Measurements from ENCODE around the gene DNAJC4.

DNAJC4 gene

DNA sequence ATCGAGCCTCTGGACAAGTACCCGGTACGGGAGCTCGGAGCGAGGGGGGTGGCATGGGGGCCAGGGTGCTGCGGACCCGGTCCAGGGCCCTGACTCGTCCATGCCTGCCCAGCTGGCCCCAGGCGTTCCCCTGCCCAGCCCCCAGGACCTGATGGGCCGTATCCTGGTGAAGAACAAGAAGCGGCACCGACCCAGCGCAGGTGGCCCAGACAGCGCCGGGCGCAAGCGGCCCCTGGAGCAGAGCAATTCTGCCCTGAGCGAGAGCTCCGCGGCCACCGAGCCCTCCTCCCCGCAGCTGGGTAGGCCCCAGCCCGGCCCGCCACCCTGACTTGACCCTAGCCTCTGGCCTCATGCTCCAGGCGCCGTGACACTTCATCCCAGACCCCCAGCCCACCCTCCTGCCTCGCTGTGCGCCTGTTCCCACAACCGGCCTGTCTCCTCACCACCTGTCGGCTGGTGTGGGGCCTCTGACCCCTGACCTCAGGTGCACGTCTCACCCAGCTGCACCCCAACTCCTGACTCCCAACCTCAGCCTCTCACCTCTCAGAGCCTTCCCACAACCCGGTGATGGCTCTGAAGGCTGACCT, 28.7 kb downstream of the DNAJC4 start:
- no peak for DNase-seq

DNA sequence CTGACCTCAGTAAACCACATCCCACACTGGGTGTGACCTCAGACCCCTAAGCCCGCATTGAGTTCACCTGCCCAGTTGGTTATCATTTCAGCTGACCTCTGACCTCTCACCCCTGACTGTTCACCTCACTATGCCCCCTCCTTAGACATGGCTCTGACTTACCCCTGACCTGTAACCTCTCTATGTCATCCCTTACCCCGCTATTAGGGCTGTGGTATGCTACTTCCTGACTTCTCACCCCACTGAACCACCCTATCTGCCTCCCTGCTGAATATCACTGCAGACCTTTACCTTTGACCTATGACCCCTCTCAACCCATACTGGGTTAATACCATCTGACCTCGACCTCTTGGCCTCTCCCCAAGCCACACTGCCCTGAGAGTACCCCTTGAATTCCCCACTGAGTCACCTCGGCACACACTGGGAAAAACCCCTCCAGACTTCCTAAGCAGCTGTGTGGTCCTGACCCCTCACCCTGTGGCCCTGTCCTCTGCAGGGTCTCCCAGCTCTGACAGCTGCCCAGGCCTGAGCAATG, 29.3 kb downstream of the DNAJC4 start:
- DNase-seq = no peak

DNA sequence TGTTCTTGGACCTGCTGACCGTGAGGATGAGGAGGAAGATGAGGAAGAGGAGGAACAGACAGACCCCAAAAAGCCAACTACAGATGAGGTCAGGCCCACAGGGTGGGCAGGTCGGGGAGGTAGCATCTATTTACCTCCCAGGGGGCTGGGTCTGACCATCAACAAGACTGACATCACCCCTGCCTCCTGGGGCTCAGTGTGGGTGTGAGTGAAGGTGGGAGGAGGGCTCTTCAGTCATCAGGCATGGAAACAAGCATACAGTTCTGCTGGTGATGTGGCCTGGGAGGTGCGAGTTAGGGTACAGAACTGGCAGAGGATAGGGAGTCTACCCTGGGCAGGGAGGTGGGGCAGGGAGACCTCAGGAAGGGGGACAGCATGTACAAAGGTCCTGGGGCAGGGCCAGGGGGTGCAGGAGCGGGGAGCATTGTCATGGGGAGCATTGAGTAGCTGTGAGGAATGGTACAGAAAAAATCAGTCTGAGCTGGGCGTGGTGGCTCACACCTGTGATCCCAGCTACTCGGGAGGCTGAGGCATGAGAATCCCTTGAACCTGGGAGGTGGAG, 29.9 kb downstream of the DNAJC4 start:
- DNase-seq = no peak

DNA sequence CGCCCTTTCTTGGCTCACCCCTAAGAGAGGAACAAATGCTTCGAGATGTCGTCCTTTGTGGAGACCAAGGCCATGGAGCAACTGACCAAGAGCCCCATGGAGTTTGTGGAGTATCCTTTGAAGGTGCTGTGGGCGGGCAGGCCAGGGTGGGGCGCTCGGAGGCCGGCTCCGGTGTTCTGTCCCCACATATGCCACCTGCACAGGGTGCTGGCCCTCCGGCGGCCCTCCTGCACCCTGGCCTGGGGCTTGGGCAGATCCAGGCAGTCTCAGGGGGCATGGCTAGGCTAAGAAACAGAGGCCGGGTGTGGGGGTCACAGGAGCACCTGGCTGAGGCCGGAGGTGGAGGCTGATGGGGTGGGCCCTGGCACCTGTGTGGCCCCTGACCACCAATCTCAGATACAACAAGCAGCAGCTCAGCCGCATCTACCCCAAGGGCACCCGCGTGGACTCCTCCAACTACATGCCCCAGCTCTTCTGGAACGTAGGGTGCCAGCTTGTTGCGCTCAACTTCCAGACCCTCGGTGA, 31.3 kb downstream of the DNAJC4 start:
- no peak for DNase-seq

DNA sequence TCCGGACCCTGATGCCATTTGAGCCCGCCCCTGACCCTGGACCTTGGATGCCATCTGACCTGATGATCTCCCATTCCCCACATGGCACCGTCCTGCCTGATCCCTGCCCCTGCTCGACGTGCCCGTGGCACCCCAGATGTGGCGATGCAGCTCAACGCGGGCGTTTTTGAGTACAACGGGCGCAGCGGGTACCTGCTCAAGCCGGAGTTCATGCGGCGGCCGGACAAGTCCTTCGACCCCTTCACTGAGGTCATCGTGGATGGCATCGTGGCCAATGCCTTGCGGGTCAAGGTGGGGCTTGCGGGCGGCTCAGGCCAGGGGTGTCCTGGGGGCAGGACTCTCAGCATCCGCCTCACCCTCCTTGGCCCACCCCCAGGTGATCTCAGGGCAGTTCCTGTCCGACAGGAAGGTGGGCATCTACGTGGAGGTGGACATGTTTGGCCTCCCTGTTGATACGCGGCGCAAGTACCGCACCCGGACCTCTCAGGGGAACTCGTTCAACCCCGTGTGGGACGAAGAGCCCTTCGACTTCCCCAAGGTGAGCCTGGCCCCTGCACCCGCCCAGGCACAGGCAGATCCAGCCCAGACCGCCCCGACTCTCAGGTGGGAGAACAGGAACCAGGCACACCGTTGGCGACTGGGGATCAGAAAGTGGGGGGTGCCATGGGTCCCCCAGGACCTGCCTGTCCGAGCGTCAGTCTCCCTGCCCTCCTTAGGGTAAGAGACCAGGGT, 32.1 kb downstream of the DNAJC4 start:
- no peak for DNase-seq

DNA sequence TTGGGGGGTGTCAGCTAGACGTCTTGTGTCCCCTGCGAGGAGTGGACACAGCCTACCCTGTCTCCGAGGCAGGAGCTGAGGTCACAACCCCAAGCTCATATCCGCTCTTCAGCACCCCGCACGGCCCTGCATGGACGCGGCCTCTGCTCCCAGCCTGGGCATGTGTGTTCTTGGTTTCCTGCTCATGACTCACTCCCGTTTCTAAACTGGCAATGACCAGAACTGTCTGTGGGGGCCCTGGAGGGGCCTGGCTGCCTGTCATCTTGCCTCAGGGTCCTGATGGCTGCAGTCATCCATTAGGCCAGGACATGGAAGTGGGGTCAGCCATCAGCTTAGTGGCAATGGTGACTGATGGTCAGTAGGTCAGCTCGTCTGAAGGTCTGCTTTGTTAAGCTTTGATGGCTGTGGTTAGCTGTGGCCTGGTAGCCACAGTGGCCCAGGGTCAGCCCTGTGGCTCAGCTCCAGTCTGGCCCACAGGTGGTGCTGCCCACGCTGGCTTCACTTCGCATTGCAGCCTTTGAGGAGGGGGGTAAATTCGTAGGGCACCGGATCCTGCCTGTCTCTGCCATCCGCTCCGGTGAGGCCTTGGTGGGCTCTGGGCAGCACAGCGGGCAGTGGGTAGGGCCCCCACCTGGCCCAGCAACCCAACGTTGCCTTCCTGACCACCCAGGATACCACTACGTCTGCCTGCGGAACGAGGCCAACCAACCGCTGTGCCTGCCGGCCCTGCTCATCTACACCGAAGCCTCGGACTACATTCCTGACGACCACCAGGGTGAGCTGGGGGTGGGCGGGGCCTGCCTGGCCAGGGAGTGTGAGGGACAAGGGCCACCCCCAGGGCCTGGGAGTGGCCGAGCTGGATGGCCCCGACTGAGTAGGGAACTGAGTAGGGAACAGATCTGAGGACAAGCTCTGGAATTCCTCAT, 32.9 kb downstream of the DNAJC4 start:
- DNase-seq = peak; percentile 36

DNA sequence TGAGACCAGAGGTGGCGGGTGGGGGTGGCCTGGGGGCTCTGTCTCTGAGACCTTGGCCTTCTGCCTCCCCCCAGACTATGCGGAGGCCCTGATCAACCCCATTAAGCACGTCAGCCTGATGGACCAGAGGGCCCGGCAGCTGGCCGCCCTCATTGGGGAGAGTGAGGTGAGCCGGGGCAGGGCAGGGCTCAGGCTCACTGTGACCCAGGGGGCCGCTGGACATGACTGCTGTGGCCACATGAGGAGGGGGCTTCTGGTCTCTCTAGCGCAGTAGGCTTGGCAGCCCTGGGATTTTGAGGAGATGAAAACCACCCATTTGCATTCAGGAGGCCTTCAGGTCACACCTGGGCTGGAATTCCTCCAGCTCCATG, 33.6 kb downstream of the DNAJC4 start:
- no peak for DNase-seq

DNA sequence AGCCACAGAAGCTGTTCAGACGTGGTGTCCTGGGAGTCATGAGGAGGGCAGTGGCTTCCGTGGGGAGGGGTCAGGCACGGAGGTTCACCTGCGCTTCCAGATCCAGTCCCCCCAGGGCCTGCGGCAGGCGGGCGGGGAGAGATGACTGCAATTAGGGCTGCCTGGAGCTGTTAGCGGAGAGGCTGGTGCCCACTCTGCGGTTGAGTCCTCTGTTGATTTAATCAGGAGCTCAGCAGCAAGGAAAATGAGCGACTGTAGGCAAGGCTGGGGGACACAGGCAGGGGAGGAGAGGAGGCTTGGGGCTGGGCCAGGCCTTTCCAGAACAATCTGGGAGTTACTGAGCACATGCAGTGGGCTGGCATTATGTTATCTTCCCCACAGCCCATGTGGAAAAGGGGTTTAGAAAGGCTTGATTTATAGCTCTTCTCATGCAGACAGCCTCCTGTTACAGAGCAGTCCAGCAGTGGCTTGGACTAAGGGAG, 34.1 kb downstream of the DNAJC4 start:
- no peak for DNase-seq

DNA sequence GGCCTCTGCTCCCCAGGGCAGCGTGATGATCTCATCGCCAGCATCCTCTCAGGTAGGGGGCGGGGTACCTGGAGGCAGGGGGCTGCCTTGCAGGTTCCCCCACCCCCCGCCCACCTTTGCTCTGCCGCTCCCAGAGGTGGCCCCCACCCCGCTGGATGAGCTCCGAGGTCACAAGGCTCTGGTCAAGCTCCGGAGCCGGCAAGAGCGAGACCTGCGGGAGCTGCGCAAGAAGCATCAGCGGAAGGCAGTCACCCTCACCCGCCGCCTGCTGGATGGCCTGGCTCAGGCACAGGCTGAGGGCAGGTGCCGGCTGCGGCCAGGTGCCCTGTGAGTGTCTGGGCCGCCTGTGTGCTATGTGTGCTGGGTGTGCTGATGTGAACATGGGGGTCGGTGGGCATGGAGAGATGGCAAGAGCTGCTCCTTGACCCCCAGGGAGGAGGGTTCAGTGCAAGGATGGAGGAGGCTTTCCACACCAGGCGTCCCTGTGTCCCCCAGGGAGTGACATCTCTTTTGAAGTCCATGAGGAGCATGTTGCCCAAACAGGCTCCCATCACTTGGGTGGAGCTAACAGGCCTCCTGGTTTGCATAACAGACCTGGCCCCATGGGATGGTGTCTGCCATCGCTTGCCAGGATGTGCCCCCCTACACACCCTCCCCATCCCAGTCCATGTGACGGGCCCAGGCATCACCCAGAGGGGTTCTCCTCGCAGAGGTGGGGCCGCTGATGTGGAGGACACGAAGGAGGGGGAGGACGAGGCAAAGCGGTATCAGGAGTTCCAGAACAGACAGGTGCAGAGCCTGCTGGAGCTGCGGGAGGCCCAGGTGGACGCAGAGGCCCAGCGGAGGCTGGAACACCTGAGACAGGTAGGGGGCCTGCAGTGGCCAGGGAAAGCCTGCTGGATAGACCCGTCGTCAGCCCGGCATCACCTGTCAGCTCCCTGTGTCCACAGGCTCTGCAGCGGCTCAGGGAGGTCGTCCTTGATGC, 35.1 kb downstream of the DNAJC4 start:
- no peak for DNase-seq

DNA sequence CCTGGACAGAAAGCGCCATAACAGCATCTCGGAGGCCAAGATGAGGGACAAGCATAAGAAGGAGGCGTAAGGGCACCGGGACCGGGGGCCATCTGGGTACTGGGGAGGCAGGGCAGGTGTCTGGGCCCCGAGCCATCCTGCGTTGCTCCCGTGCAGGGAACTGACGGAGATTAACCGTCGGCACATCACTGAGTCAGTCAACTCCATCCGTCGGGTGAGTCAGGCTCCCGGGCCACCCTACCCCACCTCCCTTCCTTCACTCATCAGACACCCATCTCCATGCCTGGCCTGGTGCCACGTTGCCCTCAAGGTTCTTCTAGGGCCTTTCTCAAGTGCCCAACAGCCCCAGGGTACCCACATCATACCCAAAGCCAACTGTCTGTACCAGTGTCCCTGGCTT, 36.0 kb downstream of the DNAJC4 start:
- DNase-seq = peak; percentile 22

DNA sequence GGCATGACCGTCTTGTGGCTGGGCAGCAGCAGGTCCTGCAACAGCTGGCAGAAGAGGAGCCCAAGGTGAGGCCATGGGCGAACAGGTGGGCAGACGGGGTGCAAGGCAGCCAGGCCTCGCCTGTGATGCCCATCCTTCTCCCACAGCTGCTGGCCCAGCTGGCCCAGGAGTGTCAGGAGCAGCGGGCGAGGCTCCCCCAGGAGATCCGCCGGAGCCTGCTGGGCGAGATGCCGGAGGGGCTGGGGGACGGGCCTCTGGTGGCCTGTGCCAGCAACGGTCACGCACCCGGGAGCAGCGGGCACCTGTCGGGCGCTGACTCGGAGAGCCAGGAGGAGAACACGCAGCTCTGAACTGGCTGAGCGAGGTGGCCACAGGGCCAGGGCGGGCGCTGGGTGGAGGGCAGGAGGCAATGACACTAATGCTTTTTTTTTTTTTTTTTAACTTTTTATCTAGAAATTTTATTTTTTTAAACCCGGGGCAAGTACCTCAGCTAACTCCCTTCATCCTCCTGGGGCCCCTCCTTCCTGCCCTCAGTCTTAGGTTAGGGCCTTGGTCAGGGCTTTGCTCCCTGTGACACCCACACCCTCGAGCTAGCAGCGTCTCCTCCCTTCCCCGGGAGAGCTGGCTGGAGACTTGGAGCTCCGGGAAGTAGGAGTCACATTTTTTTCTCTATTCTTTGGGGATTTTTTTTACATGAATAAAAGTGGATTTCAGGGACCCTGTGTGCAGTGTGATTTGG, 37.0 kb downstream of the DNAJC4 start:
- no peak for DNase-seq

DNA sequence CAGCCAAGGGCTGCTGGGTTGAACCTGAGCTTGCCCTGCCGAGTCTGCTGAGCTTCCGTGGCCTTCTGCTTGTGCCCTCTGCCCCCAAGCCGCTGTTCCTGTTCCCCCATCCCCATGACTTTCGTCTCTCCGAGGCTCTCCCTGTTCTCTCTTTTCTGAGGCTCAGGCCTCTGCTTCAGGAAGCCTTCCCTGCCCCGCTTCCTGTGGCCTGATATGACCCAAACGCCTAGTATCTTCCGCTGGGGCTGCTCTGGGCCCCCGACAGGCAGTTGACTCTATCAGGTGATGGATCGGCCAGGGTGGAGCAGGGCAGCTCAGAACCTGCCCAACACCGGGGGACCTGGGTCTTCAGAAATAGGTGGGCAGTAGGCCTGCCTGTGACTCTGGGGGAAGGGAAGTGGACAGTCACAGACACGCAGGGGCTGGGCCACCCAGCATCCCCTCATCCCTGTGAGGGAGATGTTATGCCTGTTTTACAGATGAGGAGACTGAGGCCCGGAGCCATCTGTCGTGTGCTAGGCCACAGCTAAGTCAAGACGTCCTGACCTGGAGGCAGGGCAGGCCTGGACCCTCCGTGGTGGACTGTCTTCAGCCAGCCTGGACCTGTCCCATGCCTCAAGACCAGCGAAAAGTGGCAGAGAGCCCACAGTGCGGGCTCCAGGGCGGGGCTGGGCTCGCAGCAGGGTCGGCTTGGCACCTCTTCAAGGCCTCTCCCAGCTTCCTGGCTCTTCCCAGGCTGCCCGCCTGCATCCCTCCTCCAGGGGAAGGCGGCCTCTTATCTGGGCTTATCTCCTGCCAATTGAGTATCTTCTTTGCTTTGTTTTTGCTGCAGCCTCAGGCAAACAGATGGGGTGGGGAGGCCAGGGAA, 37.9 kb downstream of the DNAJC4 start:
- DNase-seq = peak; percentile 44

DNA sequence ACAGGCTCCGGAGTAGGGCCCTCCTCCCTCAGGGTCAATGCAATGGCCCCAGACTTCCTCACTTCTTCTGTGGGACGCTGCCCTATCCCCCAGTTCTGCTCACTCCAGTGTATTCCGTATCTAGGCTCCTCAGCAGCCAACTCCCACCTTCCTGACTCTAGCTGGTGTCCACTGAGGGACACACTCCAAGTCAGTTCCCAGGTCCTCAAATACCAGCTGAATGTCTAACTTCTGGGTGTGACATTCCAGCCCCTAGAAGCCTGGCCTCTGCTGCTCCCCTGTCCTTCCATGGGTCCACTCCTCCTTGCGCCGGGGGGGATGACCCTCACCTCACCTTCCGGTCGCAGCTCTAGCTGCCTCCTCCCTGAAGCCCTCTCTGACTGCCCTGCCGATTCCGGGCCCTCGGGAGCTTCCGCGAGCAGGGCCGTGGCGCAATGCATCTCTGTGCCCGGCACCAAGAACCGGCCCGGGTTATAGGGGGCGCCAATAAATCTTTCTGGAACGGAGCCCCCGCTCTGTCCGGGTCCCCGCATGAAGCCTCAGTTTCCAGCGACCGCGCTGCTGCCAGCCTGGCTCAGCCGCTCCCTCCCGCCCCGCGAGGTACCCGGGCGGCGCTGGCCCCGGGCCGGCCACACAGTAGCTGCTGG, 38.7 kb downstream of the DNAJC4 start:
- DNase-seq = peak; percentile 49

DNA sequence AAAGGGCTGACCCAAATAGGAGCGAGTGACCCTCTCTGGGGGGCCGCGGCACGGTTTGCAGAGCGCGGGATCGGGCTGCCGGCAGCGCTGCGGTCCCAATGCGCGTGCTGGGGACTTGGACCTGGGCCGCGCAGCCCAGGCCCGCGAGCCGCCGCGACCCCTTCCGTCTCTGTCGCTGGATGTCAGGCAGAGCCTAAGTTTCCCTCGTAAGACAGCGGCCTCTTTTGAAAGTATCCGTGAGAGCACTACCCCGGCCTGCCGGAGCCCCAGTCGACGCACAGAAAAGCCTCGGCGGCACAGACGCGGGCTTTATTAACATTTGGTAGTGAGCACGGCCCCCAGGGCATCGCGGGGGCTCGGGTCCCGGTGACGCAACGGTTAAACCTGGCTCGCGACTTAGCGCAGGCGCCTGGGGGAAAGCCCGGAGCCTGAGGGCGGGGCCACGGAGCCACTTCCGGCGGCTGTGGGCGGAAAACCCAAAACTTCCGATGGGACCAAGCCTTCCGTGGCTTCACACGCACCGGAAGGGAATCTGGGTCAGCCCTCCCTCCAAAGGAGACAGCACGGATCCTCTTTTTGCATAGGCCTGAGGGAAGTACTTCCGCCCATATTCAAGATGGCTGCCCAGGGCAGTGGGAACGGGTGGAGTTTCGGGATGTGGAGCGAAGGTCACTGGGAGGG, 39.3 kb downstream of the DNAJC4 start:
- peak; percentile 100 for DNase-seq

DNA sequence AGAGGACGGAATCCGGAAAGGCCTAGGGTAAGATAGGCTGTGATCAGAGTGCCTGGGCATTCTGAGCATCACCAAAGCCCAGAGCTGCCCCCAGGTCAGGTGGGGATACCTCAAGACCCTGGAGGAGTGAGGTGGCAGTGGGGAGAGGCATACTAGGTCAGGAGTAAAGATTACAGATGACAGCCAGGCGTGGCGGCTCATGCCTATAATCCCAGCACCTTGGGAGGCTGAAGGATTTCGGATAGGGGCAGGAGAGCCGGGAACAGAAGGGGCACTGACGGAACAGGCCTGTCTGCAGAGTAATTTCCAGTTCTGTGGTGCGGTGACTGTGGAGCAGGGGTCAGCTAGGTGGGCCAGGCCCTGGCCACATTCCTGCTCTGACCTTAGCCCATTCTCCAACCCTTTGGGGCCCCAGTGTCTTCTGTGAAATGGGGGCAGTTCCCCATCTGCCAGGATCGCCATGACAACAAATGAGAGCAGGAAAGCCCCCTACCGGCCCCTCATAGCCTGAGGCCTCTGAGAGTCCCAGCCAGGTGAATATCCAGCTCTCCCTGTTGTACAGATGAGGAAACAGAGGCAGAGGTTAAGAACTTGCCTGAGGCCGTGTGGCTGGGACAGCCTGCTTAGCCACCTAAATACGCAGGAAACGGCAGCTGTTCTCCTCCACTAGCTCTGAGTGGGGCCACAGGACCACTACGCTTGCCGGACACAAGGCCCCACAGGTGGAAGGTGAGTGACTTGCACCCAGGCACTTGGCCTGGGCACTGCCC, 44.9 kb downstream of the DNAJC4 start:
- DNase-seq = no peak

DNA sequence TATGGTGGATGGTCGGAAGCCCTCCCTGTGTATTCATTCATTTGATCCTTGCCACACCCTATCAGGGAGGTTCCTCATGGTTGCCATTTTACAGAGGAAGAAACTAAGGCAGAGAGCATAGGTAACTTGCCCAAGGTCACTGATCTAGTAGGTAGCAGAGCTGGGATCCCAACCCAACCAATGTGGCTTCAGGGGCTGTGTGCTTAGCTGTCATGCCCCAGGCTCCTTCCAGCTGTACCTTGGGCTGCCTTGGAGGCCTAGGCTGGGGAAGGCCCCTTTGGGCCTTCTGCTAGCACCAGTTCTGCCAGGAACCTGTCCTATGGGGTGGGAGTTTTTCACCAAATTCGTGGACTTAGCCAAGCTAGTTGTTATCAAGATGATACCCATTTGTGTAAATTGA, 45.5 kb downstream of the DNAJC4 start:
- DNase-seq = no peak

DNA sequence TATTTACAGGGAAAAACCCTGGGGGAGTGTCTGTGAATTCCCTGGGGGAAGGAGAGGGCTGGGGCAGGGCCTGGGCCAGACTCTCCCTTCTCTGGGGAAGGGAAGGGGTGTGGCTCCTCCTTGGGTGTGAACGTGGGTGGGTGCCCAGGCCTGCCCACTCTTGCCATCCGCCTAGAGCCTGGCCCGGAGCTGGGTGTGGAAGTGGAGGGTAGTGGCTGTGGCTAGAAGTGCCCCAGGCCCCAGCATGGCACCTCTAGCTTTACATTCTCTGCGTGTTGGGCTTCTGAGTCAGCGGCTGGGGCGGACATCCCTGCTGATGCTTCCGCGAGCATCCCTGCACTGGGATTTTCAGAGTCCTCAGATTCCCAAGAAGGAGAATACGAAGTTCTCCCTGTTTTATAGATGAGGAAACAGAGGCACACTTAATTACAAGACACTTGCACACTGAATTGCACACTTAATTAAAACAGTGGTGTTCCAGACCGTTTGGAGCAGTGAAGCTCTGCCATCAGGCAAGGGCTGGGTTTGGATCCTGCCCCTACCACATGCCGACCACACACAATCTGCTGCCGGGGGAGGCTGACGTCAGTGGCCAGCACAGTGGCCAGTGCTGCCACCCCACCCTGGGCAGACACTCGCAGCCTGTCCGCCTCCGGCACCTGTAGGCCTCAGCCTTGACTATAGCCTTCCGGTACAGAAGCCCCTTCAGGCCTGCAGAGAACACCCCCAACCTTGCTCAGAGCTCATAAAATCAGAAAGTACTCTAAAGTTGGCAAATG, 46.5 kb downstream of the DNAJC4 start:
- DNase-seq = peak; percentile 78
